IPS-15b (cell line): ENCODE data around the gene TMEM108.

Experiments
- H3K27me3 ChIP-seq: one replicate; pipeline ENCODE4 v1.6.1; 2013; ENCODE audit warnings: low read length; ENCODE audit not compliant: control insufficient read depth, insufficient read depth
- H3K36me3 ChIP-seq: one replicate; pipeline ENCODE4 v1.6.1; 2013; ENCODE audit warnings: low read length; ENCODE audit not compliant: control insufficient read depth, insufficient read depth
- H3K4me1 ChIP-seq: one replicate; pipeline ENCODE4 v1.6.1; 2013; ENCODE audit warnings: mild to moderate bottlenecking, low read length; ENCODE audit not compliant: control insufficient read depth, insufficient read depth
- H3K4me3 ChIP-seq: one replicate; pipeline ENCODE4 v1.5.1; 2013; ENCODE audit warnings: low read depth, low read length
- H3K9ac ChIP-seq: one replicate; pipeline ENCODE4 v1.6.1; 2013; ENCODE audit warnings: low read depth, mild to moderate bottlenecking, low read length
- H3K9me3 ChIP-seq: one replicate; pipeline ENCODE4 v1.6.1; 2013; ENCODE audit warnings: mild to moderate bottlenecking, low read length; ENCODE audit not compliant: control insufficient read depth, insufficient read depth

The TMEM108 gene

DNA sequence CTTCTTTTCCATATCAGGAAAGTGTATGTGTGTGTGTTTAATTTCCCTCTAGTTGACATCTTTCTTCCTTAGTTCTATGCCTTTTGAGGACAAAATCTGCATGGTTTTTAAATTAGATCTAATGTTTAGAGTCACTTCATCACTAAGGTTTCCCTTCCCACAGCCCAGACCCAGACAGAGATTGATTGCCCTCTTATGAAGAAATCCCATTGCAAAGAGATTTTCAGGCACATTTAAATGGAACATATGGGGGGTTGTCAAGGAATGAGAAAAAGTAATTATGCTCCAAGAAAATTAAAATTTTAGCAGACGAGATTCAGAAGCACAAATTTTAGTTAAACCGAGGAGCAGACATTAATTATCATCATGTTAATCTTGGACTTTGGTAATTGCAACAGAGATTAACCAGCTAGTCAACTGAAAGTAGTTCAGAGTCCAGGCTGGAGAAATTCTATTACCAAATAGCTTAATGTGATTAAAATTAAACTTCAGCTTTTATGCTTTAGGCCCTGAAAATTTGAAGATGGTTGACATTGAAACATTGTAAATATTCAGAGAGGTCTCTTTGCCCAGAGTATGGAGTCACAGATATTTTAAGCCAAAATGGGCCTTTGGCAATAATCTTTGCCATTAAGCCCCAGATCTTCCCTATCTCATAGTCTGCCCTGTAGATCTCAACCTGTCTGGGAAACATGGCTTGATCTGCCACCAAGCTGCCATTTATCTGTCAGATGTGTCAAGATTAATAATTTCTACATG is 143.4 kb downstream of the TMEM108 start:
- no peaks in the 10 kb centered on the region for H3K4me1 ChIP-seq
- no peaks in the 10 kb centered on the region for H3K27me3 ChIP-seq
- H3K36me3 ChIP-seq: no peaks in the 10 kb centered on the region
- H3K9ac ChIP-seq: no peak overlapping the region
- H3K4me3 ChIP-seq: no peak overlapping the region
- H3K9me3 ChIP-seq: no peaks in the 10 kb centered on the region

- no peaks in the 10 kb centered on the region for H3K36me3 ChIP-seq
- H3K4me3 ChIP-seq: no peak overlapping the region
- H3K9ac ChIP-seq: no peak overlapping the region
- no peaks in the 10 kb centered on the region for H3K27me3 ChIP-seq
- peaks cover 5% of the 10 kb centered on the region for H3K4me1 ChIP-seq
- no peaks in the 10 kb centered on the region for H3K9me3 ChIP-seq
Measured at GRCh38 chr3:133187870-133188379, 149.7 kb downstream of the TMEM108 start.

- peaks cover 5% of the 10 kb centered on the region for H3K4me1 ChIP-seq
- no peaks in the 10 kb centered on the region for H3K36me3 ChIP-seq
- H3K27me3 ChIP-seq: no peaks in the 10 kb centered on the region
- H3K9me3 ChIP-seq: no peaks in the 10 kb centered on the region
- H3K9ac ChIP-seq: no peak overlapping the region
- H3K4me3 ChIP-seq: no peak overlapping the region
Measured at GRCh38 chr3:133188996-133189395, 150.8 kb downstream of the TMEM108 start.

DNA sequence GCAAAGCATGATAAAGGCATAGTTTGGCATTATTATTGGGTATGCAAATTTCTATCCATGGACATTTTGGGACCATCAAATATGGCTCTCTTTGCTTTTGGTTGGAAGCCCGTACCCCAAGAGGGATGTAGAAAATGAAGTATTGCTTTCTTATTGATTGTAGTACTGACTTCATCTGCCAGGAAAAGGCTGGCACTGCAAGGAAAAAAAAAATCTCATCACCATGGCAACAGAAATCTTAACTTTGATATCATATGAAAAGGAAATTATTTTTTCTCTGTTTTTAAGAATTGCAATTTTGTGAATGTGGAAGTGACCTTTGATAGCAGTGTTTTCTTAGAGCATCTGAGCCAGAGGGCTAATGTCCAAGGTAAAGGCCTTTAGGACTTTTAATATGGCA is 151.7 kb downstream of the TMEM108 start:
- no peaks in the 10 kb centered on the region for H3K36me3 ChIP-seq
- no peak overlapping the region for H3K4me3 ChIP-seq
- H3K9ac ChIP-seq: no peak overlapping the region
- peaks cover 5% of the 10 kb centered on the region for H3K4me1 ChIP-seq
- no peaks in the 10 kb centered on the region for H3K9me3 ChIP-seq
- no peaks in the 10 kb centered on the region for H3K27me3 ChIP-seq

DNA sequence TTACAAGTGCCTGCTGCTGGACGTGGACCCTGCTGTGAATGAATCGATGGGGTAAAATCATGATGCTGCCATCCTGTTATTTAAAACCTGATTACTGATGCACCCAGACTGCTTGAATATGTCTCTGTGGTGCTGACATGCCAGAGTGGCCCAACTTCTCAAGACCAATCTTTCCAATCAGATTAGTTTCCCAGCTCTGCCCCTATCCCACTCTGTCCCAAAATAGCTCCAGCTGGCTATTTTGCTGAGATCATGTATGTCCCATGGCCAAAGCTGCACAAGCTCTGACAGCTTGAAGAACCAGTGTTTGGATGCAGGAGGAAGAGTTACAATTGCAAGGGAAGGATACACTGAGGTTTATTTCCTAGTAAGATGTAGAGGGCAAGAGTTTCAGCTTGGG is 153.6 kb downstream of the TMEM108 start:
- Histone ChIP-seq H3K9ac (no peak overlapping the region), H3K4me3 (no peak overlapping the region), H3K36me3 (no peaks in the 10 kb centered on the region), H3K27me3 (no peaks in the 10 kb centered on the region), H3K4me1 (peaks cover 5% of the 10 kb centered on the region), H3K9me3 (no peaks in the 10 kb centered on the region)

DNA sequence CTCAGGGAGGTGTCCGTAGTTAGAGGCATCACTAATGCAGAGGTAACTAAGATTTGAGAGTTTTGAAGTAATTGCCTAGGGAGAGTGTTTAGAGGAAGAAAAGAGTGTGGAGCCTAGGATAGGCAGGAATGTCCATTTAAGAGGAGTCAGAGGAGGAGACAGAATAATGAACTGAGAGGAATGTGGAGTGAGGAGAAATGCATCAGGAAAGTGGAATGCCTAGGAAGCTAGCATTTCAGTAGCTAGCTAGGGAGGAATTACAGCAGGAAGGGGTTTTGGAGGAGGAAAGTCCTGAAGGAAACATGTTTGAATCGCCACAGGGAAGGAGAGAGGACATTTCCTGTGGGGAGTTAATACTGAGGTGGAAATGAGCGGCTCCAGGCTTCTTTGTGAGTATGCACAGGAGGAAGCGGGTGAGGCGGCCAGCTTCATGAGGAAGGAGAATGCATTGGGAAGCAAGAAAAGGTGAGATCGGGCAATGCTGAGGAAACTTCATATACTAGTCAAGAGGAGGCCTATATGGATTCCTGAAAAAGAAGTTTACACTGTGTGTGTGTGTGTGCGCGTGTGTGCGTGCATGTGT is 154.3 kb downstream of the TMEM108 start:
- no peak overlapping the region for H3K4me3 ChIP-seq
- H3K36me3 ChIP-seq: no peaks in the 10 kb centered on the region
- H3K9ac ChIP-seq: no peak overlapping the region
- no peaks in the 10 kb centered on the region for H3K27me3 ChIP-seq
- peaks cover 5% of the 10 kb centered on the region for H3K4me1 ChIP-seq
- H3K9me3 ChIP-seq: no peaks in the 10 kb centered on the region

- Histone ChIP-seq H3K9ac (no peak overlapping the region), H3K9me3 (no peaks in the 10 kb centered on the region), H3K27me3 (no peaks in the 10 kb centered on the region), H3K4me3 (no peak overlapping the region), H3K4me1 (peaks cover 5% of the 10 kb centered on the region), H3K36me3 (no peaks in the 10 kb centered on the region)
Measured at GRCh38 chr3:133192967-133193366, 154.8 kb downstream of the TMEM108 start.

GRCh38 chr3:133196527-133196926 is 158.3 kb downstream of the TMEM108 start:
- Histone ChIP-seq H3K4me3 (no peak overlapping the region), H3K9me3 (peaks cover 4% of the 10 kb centered on the region), H3K4me1 (peaks cover 5% of the 10 kb centered on the region), H3K36me3 (no peaks in the 10 kb centered on the region), H3K9ac (no peak overlapping the region), H3K27me3 (no peaks in the 10 kb centered on the region)

DNA sequence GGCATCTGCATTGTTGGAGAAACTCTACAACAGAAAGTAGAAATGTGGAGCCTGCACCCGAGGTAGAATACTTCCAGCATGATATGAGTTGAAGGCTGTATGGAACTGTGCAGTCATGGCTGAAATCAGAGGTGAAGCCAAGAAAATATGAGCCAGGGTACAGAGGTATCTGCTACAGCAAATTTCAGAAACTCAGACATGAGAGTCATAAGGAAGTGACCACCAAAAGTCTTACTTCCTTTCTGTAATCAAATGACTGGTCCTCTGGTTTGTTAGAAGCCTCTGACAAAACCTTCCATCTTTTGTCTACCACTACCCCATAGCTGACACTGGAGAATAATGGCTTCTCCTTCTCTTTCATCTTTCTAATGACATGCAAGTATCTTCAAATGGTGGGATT is 159.4 kb downstream of the TMEM108 start:
- peaks cover under 1% of the 10 kb centered on the region for H3K4me1 ChIP-seq
- H3K36me3 ChIP-seq: no peaks in the 10 kb centered on the region
- H3K27me3 ChIP-seq: no peaks in the 10 kb centered on the region
- H3K4me3 ChIP-seq: no peak overlapping the region
- peaks cover 4% of the 10 kb centered on the region for H3K9me3 ChIP-seq
- no peak overlapping the region for H3K9ac ChIP-seq

GRCh38 chr3:133206921-133207320 is 168.7 kb downstream of the TMEM108 start:
- no peaks in the 10 kb centered on the region for H3K36me3 ChIP-seq
- H3K27me3 ChIP-seq: no peaks in the 10 kb centered on the region
- H3K9ac ChIP-seq: no peak overlapping the region
- H3K4me3 ChIP-seq: no peak overlapping the region
- H3K9me3 ChIP-seq: no peaks in the 10 kb centered on the region
- H3K4me1 ChIP-seq: peaks cover 21% of the 10 kb centered on the region

- no peak overlapping the region for H3K9ac ChIP-seq
- H3K36me3 ChIP-seq: no peaks in the 10 kb centered on the region
- no peaks in the 10 kb centered on the region for H3K9me3 ChIP-seq
- peaks cover 32% of the 10 kb centered on the region for H3K4me1 ChIP-seq
- H3K27me3 ChIP-seq: no peaks in the 10 kb centered on the region
- H3K4me3 ChIP-seq: no peak overlapping the region
Measured at GRCh38 chr3:133208184-133208583, 170.0 kb downstream of the TMEM108 start.

DNA sequence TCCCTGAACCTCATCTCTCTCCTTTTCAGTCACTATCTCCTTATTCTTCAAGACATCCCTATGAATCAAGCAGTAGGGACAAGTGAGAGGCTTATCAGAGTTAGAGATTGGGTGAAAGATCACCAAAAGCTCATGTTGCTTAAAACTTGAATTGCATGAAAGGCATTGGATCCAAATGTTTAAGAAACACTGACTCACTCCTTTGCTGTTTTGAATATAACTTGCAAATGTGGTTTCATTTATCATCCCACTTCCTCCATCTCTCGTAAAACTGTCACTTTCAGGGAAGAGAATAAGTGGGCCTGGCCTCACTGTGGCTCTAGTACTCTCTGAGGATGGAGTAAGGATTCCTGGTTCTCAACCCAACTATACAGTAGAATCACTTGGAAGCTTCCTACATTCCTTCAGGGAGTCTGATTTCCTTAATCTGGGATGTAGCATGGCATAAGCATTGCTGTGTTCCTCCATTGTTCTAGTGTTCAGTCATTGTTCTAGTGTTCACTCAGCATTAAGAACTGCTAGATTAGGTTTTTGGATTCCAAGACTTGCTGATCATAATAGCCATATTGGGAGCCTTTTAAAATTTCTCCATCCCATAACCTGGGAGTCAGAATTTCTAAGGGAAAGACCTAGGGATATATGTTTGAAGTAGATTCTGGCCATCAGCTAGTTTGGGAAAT is 171.8 kb downstream of the TMEM108 start:
- Histone ChIP-seq H3K9me3 (no peaks in the 10 kb centered on the region), H3K4me3 (no peak overlapping the region), H3K9ac (no peak overlapping the region), H3K4me1 (peaks cover 36% of the 10 kb centered on the region), H3K27me3 (no peaks in the 10 kb centered on the region), H3K36me3 (no peaks in the 10 kb centered on the region)
